Ovary (tissue), 3 donors: ENCODE results near the gene FAM171A2.

Experiments used
- POLR2A ChIP-seq: fragments of 450-650 bp; IDR thresholded peaks from one replicate; pipeline ENCODE4 v1.6.1; 2017; ENCODE audit warnings: antibody characterized with exemption, mild to moderate bottlenecking, moderate library complexity
- TF ChIP-seq, protein P1 (sequence below), 3 donors: fragments of 450-650 bp in 2 of 3; fragments of 200-600 bp in 1 of 3; IDR thresholded peaks; one replicate each; pipeline versions ENCODE4 v1.5.1 to v1.8.0; 2016 to 2022; ENCODE audit warnings: antibody characterized with exemption in 3 of 3, mild to moderate bottlenecking in 1 of 3
- donor health status: DM: no; HTN: no; CAD: no.

DNA sequence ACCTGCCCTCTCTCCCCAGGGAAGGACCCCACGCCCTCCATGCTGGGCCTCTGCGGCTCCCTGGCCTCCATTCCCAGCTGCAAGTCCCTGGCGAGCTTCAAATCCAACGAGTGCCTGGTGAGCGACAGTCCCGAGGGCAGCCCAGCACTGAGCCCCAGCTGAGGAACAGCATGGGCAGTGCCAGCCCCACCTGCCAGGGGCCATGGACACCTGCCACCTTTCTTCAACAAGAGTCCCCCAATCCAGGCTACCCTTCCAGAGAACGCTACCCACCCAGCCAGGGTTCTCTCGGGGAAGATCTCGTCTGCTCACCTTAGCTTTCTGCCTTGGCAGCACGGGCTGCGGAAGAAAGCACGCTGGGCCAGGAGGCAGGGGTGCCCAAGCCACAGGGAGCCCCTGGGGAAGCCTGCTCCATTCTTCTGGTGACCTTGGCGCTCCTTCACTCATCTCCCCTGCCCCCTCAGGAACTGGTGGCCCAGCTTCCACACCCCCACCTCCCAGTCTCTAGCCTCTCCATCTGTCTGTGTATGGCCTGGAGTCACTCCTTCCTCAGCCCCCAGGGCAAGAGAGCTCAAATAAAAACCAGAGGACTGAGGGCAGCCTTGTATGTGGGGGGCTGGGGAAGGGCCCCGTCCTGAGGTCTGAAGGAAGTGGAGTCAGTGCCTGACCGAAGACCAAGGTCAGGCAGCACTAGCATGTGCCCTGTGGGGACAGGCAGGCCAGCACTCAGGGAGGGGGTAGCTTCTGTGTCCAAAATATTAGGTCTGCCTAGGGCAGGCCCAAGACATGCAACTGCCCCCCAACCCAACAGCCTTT lies 45.4 kb downstream of the FAM171A2 start:
- no peak for TF ChIP-seq POLR2A
- TF ChIP-seq, protein P1, sequence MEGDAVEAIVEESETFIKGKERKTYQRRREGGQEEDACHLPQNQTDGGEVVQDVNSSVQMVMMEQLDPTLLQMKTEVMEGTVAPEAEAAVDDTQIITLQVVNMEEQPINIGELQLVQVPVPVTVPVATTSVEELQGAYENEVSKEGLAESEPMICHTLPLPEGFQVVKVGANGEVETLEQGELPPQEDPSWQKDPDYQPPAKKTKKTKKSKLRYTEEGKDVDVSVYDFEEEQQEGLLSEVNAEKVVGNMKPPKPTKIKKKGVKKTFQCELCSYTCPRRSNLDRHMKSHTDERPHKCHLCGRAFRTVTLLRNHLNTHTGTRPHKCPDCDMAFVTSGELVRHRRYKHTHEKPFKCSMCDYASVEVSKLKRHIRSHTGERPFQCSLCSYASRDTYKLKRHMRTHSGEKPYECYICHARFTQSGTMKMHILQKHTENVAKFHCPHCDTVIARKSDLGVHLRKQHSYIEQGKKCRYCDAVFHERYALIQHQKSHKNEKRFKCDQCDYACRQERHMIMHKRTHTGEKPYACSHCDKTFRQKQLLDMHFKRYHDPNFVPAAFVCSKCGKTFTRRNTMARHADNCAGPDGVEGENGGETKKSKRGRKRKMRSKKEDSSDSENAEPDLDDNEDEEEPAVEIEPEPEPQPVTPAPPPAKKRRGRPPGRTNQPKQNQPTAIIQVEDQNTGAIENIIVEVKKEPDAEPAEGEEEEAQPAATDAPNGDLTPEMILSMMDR (IDR thresholded peaks at IDR 0.05): no peak
